ENCODE results near the gene PLEKHB1. TPM values are rescaled to one million over a fixed set of nuclear protein-coding genes. Genes with fewer than 3 reads are reported as not detected.

PLEKHB1 gene
- total RNA-seq, 4 donors from 2014 or later: 25.1 to 98.8 (median 77.4) TPM

DNA sequence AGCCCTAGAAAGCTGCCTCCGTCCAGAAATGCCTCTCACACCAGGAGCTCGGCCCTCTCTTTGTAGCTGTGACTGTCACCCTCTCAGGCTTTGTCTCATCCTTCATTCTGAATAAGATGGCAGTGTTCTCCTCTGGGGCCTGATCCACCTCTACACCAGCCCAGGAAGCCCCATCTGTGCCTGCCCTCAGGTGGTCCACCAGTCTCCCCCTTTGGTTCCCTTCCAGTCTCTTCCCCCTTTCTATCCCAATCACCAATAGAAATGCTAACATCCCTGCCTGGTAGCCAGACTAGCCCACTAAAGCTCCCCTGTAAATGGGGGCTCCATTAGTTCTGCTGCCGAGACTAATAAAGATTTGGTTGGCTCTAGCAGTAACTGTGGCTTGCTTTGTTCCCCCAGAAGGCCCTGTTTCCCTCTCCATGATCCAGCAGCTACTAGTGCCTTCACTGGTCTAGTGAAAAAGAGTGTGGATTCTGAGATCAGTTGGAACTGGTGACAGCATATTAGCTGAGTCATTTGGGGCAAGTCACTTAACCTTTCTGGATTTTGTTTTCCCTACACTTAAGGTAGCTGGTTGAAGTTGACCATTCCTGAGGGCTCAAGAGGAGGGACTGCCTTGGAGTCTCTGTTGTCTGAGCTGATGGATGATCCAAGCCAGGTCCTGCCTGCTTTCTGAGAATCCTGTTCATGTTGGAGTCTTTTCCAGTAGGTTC lies 16.2 kb downstream of the PLEKHB1 start:
- 93 to 95% methylated on average over 3 of the region's 3 CpGs for WGBS, 2 donors
- TF ChIP-seq CTCF (IDR thresholded peaks at IDR 0.05) (no peak), POLR2A (IDR thresholded peaks at IDR 0.05) (no peak)
- Histone ChIP-seq H3K27ac (no peak overlapping the region), H3K4me3 (replicated peaks in 1 of 3) (no peak overlapping the region), H3K27me3 (no peaks in the 10 kb centered on the region), H3K4me1 (peaks cover 0 to 9% of the 10 kb centered on the region in 2 donors), H3K9me3 (no peaks in the 10 kb centered on the region), H3K36me3 (no peaks in the 10 kb centered on the region)
- no peak for DNase-seq
- intact Hi-C loops (cut with DNase I): loop anchor here (5.0 kb wide), 1 partner anchor 265 kb away; no protein-coding TSS in a partner anchor

GRCh38 chr11:73663604-73664495 lies 17.5 kb downstream of the PLEKHB1 start:
- no peak overlapping the region for H3K4me3 ChIP-seq (replicated peaks in 1 of 3)
- 78 to 83% methylated on average over 3 of the region's 3 CpGs for WGBS, 2 donors
- H3K27ac ChIP-seq: no peak overlapping the region
- DNase-seq: no peak
- H3K36me3 ChIP-seq: no peaks in the 10 kb centered on the region
- no peaks in the 10 kb centered on the region for H3K27me3 ChIP-seq
- H3K4me1 ChIP-seq: peaks cover 0 to 9% of the 10 kb centered on the region in 2 donors
- intact Hi-C loops (cut with DNase I): loop anchor here (5.0 kb wide), 1 partner anchor 267 kb away; no protein-coding TSS in a partner anchor
- H3K9me3 ChIP-seq: no peaks in the 10 kb centered on the region
- no peak for TF ChIP-seq POLR2A (IDR thresholded peaks at IDR 0.05)
- no peak for TF ChIP-seq CTCF (IDR thresholded peaks at IDR 0.05)

DNA sequence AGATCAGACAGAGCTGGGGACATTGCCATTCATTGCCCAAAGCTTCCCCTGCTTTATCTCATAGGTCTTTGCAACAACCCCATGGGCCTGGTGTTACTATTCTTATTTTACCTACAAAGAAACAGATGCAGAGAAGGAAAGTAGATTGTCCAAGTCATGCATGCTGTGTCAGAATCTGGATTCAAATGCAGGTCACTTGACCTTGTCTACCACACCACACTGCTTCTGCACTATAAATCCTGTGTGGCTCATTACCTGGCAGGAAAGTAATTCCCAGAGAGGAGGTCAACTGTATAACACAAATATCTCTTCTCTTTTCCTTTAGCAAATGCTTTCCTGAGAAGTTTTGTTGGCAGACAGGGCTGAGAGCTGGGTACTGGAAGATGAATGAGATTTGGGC lies 18.5 kb downstream of the PLEKHB1 start:
- intact Hi-C loops (cut with DNase I): loop anchor here (5.0 kb wide), 1 partner anchor 268 kb away; no protein-coding TSS in a partner anchor

GRCh38 chr11:73667891-73668290 lies 21.5 kb downstream of the PLEKHB1 start:
- no peaks in the 10 kb centered on the region for H3K36me3 ChIP-seq
- 90 to 97% methylated on average over 1 of the region's 1 CpG for WGBS, 2 donors
- H3K9me3 ChIP-seq: no peaks in the 10 kb centered on the region
- no peak overlapping the region for H3K4me3 ChIP-seq (replicated peaks in 1 of 3)
- no peak for TF ChIP-seq POLR2A (IDR thresholded peaks at IDR 0.05)
- TF ChIP-seq CTCF (IDR thresholded peaks at IDR 0.05): no peak
- H3K4me1 ChIP-seq: peaks cover 0 to 9% of the 10 kb centered on the region in 2 donors
- no peaks in the 10 kb centered on the region for H3K27me3 ChIP-seq
- no peak for DNase-seq
- intact Hi-C loops (cut with DNase I): no loop called here
- H3K27ac ChIP-seq: no peak overlapping the region

More for the DNA sequence above, 18.5 kb downstream of the PLEKHB1 start:
- Histone ChIP-seq H3K27ac (no peak overlapping the region), H3K4me3 (replicated peaks in 1 of 3) (no peak overlapping the region), H3K9me3 (no peaks in the 10 kb centered on the region), H3K27me3 (no peaks in the 10 kb centered on the region), H3K36me3 (no peaks in the 10 kb centered on the region), H3K4me1 (peaks cover 0 to 9% of the 10 kb centered on the region in 2 donors)
- no peak for DNase-seq
- TF ChIP-seq CTCF (IDR thresholded peaks at IDR 0.05) (no peak), POLR2A (IDR thresholded peaks at IDR 0.05) (no peak)

All from thyroid gland (tissue), 4 donors.